ENCODE results near the gene NPEPPS. TPM values are rescaled to one million over a fixed set of nuclear protein-coding genes. Genes with fewer than 3 reads are reported as not detected.
"Not testable (repeated sequence)": the region's sequence is repeated elsewhere in the genome, so short reads cannot be mapped to it uniquely, and the experiment has no call there.

Gene NPEPPS, protein sequence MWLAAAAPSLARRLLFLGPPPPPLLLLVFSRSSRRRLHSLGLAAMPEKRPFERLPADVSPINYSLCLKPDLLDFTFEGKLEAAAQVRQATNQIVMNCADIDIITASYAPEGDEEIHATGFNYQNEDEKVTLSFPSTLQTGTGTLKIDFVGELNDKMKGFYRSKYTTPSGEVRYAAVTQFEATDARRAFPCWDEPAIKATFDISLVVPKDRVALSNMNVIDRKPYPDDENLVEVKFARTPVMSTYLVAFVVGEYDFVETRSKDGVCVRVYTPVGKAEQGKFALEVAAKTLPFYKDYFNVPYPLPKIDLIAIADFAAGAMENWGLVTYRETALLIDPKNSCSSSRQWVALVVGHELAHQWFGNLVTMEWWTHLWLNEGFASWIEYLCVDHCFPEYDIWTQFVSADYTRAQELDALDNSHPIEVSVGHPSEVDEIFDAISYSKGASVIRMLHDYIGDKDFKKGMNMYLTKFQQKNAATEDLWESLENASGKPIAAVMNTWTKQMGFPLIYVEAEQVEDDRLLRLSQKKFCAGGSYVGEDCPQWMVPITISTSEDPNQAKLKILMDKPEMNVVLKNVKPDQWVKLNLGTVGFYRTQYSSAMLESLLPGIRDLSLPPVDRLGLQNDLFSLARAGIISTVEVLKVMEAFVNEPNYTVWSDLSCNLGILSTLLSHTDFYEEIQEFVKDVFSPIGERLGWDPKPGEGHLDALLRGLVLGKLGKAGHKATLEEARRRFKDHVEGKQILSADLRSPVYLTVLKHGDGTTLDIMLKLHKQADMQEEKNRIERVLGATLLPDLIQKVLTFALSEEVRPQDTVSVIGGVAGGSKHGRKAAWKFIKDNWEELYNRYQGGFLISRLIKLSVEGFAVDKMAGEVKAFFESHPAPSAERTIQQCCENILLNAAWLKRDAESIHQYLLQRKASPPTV
- 10 to 100 TPM; 74.4 to 84.5 TPM for total RNA-seq

GRCh38 chr17:47530557-47531232 is at the start of gene NPEPPS:
Gene NPEPPS, plus strand, starts transcription at chr17:47531108. Its CDS starts 193 bp downstream, at chr17:47531301.
- DNase-seq = peak; percentile 91
- Mint-ChIP-seq H3K4me1 (ENCODE audit: low read depth) (peaks cover 13% of the 10 kb centered on the region), H3K4me3 (peak within 1 kb of the TSS; percentile 91), H3K27ac (peak within 1 kb of the TSS; percentile 83)
- H3K36me3 Mint-ChIP-seq (ENCODE audit: low read depth); CTCF ChIA-PET; H3K9me3 Mint-ChIP-seq; H3K27me3 Mint-ChIP-seq (ENCODE audit: low read depth): not testable (repeated sequence)
- intact Hi-C loops (cut with micrococcal nuclease) = loop anchor here (1.0 kb wide), 1 partner anchor 120 kb away; no protein-coding TSS in a partner anchor

DNA sequence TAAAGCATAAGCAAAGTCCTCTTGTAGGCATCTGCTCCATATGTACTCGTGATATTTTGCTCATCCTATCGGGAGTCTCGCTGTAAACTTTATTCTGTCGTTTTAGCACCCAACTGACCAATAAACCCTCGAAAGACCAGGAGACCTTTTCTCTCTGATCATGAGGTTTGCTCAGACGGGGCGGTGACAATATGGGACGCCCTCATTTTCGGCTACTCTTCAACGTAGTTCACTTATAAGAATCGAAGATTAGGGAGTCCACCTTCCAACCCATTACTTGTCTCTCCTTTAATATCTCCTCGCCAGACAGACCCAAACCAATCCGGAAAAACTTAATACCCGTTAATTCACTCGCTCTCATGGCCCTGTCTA is 39.1 kb upstream of the NPEPPS start:
- Mint-ChIP-seq H3K27ac (peak overlapping the region; percentile 91), H3K4me3 (peak overlapping the region; percentile 98)
- DNase-seq; H3K36me3 Mint-ChIP-seq (ENCODE audit: low read depth); H3K27me3 Mint-ChIP-seq (ENCODE audit: low read depth); H3K4me1 Mint-ChIP-seq (ENCODE audit: low read depth); H3K9me3 Mint-ChIP-seq; CTCF ChIA-PET: not testable (repeated sequence)
- intact Hi-C loops (cut with micrococcal nuclease) = loop anchor here (1.0 kb wide), 1 partner anchor 157 kb away; the partner anchor contains the start of gene KPNB1

GRCh38 chr17:47499074-47499473 is 31.8 kb upstream of the NPEPPS start:
- H3K36me3 Mint-ChIP-seq (ENCODE audit: low read depth); DNase-seq; H3K27me3 Mint-ChIP-seq (ENCODE audit: low read depth); H3K4me3 Mint-ChIP-seq; H3K27ac Mint-ChIP-seq; H3K9me3 Mint-ChIP-seq; intact Hi-C loops (cut with micrococcal nuclease); CTCF ChIA-PET: not testable (repeated sequence)
- peaks cover 11% of the 10 kb centered on the region for H3K4me1 Mint-ChIP-seq (ENCODE audit: low read depth)

GRCh38 chr17:47499494-47499893 is 31.4 kb upstream of the NPEPPS start:
- peaks cover 11% of the 10 kb centered on the region for H3K4me1 Mint-ChIP-seq (ENCODE audit: low read depth)
- H3K36me3 Mint-ChIP-seq (ENCODE audit: low read depth); CTCF ChIA-PET; H3K4me3 Mint-ChIP-seq; H3K27me3 Mint-ChIP-seq (ENCODE audit: low read depth); DNase-seq; intact Hi-C loops (cut with micrococcal nuclease); H3K27ac Mint-ChIP-seq; H3K9me3 Mint-ChIP-seq: not testable (repeated sequence)

DNA sequence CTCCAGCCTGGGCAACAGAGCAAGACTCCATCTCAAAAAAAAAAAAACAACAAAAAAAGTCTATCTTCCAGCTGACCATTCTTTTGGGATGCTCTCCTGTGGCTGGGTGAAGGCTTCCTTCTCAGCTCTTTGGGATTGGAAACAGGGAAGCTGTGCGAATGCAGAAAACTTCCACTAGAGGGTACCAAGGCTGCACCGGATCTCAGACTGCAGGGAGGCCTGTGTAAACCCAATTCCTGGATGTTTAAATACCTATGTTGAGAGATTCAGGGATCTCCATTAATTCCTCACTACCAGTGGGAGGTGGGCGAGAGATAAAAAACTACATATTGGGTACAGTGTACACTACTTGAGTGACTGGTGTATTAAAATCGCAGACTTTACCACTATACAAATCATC is 30.3 kb upstream of the NPEPPS start:
- not testable (repeated sequence) for H3K36me3 Mint-ChIP-seq (ENCODE audit: low read depth); H3K9me3 Mint-ChIP-seq; H3K27ac Mint-ChIP-seq; H3K27me3 Mint-ChIP-seq (ENCODE audit: low read depth); DNase-seq; H3K4me3 Mint-ChIP-seq
- H3K4me1 Mint-ChIP-seq (ENCODE audit: low read depth) = peaks cover 11% of the 10 kb centered on the region
- CTCF ChIA-PET = interaction anchor here (0.6 kb wide), 3 partner anchors 92 to 168 kb away, joined by 3 to 5 read pairs (median 4); no protein-coding TSS in a partner anchor
- intact Hi-C loops (cut with micrococcal nuclease) = loop anchor here (5.0 kb wide), 1 partner anchor 117 kb away; no protein-coding TSS in a partner anchor

GRCh38 chr17:47502122-47502731 is 28.7 kb upstream of the NPEPPS start:
- H3K36me3 Mint-ChIP-seq (ENCODE audit: low read depth); H3K9me3 Mint-ChIP-seq; H3K27me3 Mint-ChIP-seq (ENCODE audit: low read depth); H3K4me3 Mint-ChIP-seq; H3K27ac Mint-ChIP-seq: not testable (repeated sequence)
- intact Hi-C loops (cut with micrococcal nuclease) = loop anchor here (5.0 kb wide), 1 partner anchor 115 kb away; no protein-coding TSS in a partner anchor
- peak; percentile 22 for DNase-seq
- CTCF ChIA-PET = interaction anchor here (0.7 to 1.0 kb wide), 2 partner anchors 114 to 162 kb away, joined by 3 to 5 read pairs; no protein-coding TSS in a partner anchor
- H3K4me1 Mint-ChIP-seq (ENCODE audit: low read depth) = peaks cover 11% of the 10 kb centered on the region

DNA sequence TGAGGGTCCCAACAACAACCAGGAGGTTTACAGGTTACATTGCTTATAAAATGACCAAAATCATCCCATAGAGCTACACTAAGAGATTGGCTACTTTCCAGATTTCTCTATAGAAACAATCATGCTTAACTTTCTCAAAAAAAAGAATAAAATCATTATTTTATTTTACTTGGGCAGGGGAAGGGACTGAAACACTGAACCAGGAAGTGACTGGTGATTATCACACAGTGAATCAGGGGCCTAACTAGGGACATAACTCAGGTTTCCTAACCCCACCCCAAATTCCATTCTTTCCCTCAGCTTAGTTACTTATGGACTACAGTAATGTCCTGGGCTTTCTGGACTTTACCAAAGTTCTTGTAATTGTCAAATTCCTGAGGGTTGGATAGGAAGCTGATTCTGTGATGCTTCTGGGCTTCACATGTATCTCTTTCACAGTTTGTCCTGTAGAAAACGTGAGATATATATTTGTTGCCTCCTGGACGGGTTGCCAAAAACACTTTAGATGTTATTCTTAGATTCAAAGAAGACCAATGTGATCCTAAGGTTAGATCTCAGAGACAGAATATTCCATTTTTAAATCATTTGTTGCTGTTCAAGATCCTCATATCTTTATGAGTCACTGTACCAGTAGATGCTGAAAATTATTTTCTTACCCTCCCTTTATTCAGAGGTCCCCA is 28.0 kb upstream of the NPEPPS start:
- not testable (repeated sequence) for H3K27ac Mint-ChIP-seq; H3K36me3 Mint-ChIP-seq (ENCODE audit: low read depth); DNase-seq; H3K4me3 Mint-ChIP-seq; H3K27me3 Mint-ChIP-seq (ENCODE audit: low read depth); H3K9me3 Mint-ChIP-seq
- peaks cover 11% of the 10 kb centered on the region for H3K4me1 Mint-ChIP-seq (ENCODE audit: low read depth)
- CTCF ChIA-PET = interaction anchor here (0.7 kb wide), 1 partner anchor 161 kb away, joined by 3 read pairs; no protein-coding TSS in a partner anchor
- intact Hi-C loops (cut with micrococcal nuclease) = loop anchor here (5.0 kb wide), 1 partner anchor 114 kb away; no protein-coding TSS in a partner anchor

DNA sequence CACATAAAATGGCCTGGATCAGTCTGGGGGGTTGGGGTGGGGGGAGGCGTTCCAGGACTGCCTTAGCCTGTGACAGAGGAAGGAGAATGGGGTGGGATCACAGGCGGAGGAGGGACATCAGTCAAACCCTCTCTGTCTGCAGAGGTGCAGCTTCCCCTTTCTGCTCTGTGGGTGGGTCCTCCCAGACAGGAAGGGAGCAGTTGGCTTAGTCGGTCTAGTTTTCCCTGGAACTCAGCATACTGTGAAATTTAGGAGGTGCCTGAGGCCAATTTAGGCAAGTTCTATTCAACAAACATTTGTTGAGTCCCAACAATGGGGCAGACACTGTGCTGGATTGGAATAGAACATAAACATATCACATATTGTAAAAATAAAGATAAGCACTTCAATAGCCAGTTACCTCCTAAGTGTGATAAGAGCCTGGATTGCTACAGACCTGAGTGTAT is 19.2 kb upstream of the NPEPPS start:
- CTCF ChIA-PET; H3K36me3 Mint-ChIP-seq (ENCODE audit: low read depth); H3K27me3 Mint-ChIP-seq (ENCODE audit: low read depth); H3K4me3 Mint-ChIP-seq; H3K27ac Mint-ChIP-seq; H3K9me3 Mint-ChIP-seq; H3K4me1 Mint-ChIP-seq (ENCODE audit: low read depth); DNase-seq; intact Hi-C loops (cut with micrococcal nuclease): not testable (repeated sequence)

DNA sequence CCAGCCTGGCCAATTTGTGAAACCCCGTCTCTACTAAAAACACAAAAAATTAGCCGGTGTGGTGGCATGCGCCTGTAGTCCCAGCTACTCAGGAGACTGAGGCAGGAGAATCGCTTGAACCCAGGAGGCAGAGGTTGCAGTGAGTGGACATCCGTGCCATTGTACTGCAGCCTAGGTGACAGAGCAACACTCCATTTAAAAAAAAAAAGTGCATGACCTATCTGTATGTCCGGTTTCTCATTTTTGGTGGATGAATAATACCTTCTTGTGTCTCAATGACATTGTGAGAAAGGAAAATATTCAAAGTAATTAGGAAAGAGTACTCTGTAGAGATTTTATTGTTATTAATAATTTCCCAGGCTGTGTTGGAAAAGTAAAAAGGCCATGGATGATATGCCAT is 17.6 kb upstream of the NPEPPS start:
- H3K9me3 Mint-ChIP-seq; intact Hi-C loops (cut with micrococcal nuclease); H3K27ac Mint-ChIP-seq; H3K4me3 Mint-ChIP-seq; DNase-seq; CTCF ChIA-PET; H3K27me3 Mint-ChIP-seq (ENCODE audit: low read depth); H3K36me3 Mint-ChIP-seq (ENCODE audit: low read depth); H3K4me1 Mint-ChIP-seq (ENCODE audit: low read depth): not testable (repeated sequence)

DNA sequence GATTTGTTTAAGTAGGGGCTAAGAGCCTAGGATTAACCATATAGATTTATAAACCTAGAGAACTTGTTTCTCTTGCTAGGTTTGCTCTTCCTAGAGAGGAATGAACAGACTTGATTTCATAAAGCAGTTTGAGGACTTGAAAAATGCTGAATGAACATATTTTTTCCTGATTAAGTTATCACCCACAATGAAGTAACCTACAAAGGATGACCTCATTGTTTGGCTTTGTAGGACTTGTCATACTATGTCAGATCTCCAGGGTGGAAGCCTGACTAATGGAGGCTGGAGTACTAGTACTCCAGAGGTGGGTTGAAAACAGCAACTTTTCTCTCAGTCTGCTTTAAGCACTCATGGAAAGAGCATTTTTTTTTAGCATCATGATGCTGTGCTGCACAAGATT is 12.0 kb upstream of the NPEPPS start:
- H3K27me3 Mint-ChIP-seq (ENCODE audit: low read depth); H3K27ac Mint-ChIP-seq; H3K4me1 Mint-ChIP-seq (ENCODE audit: low read depth); CTCF ChIA-PET; DNase-seq; intact Hi-C loops (cut with micrococcal nuclease); H3K36me3 Mint-ChIP-seq (ENCODE audit: low read depth); H3K9me3 Mint-ChIP-seq; H3K4me3 Mint-ChIP-seq: not testable (repeated sequence)

- H3K27ac Mint-ChIP-seq = not testable (repeated sequence)
Measured at GRCh38 chr17:47519365-47519764, 11.5 kb upstream of the NPEPPS start.

More at GRCh38 chr17:47519365-47519764, 11.5 kb upstream of the NPEPPS start:
- intact Hi-C loops (cut with micrococcal nuclease); H3K27me3 Mint-ChIP-seq (ENCODE audit: low read depth); H3K9me3 Mint-ChIP-seq; DNase-seq; CTCF ChIA-PET; H3K4me1 Mint-ChIP-seq (ENCODE audit: low read depth); H3K4me3 Mint-ChIP-seq; H3K36me3 Mint-ChIP-seq (ENCODE audit: low read depth): not testable (repeated sequence)

Data from activated naive CD4-positive, alpha-beta T cell treated with anti-CD3 and anti-CD28 coated beads for 36 hours (primary cell).